ENCODE data around the gene ZEB1.
"Not testable (repeated sequence)": the region's sequence is repeated elsewhere in the genome, so short reads cannot be mapped to it uniquely, and the experiment has no call there.

The ZEB1 gene

DNA sequence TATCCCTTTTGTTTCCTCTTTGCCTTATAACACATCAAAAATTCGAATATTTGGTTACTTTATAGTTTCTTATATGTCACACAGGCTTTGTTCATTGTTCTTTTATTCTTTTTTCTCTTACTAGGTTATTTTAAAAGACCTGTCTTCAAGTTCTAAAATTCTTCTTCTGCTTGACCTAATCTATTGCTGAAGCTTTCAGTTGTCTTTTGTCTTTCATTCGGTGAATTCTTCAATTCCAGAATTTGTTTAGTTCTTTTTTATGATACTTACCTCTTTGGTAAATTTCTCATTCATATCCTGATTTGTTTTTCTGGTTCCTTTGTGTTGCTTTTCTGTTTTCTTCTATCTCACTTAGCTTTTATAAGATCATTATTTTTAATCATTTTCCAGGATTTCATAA, 188.4 kb downstream of the ZEB1 start:
- no peak for DNase-seq (ENCODE audit: low spot score)

DNA sequence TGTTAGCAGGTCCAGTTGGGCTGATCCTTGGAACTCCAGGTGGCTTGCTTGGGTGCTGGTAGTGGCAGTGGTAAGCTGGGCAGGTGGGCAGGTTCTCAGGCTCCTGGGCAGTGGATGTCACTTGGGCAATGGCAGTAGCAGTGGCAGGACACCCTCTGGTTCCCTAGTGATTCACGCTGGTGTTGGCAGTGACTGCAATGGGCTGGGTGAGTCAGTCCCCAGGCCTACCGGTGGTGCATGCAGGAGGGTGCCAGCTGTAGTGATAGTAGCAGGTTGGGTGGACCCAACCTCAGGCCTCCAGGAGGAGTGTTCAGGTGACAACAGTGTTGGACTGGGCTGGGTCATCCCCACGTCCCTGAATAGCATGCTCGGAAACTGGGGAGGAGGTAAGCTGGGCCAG, 189.2 kb downstream of the ZEB1 start:
- no peak for DNase-seq (ENCODE audit: low spot score)

DNA sequence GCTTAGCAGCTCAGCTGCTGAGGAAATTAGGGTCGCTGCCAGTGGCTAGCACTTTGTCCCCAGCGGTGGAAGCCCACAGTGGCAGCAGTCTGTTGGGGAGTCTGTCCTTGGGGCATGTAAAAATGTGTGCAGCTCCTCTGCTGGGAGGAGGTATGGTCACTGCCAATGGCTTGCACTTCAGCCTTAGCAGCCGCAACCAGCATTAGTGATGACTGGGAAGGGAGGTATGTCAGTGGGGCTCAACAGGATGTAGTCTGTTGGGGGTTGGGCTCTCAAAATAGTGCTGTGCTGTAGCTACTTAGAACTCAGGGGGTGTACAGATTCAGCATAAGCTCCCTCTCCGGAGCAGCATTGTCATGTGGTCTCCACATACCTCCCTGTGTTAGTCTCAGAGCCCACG, 189.9 kb downstream of the ZEB1 start:
- DNase-seq (ENCODE audit: low spot score), result no peak

DNA sequence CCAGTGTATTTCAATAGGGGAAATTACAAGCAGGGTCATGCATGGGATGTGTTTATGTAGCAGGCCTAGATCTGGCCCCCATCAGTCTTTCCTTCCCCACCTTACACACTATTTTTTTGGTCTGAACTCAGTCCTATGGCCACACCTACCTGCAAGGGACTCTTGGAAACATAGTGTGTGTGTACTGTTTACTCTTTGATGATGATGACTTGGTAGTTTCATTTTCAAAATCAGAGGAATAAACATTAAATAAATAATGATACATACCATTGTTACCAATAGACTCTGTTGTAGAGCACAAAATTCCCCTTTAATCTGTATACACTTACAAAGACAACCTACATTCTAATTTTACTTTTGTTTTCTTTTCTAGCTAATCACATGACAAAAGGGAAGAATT, 191.0 kb downstream of the ZEB1 start:
- no peak for DNase-seq (ENCODE audit: low spot score)

DNA sequence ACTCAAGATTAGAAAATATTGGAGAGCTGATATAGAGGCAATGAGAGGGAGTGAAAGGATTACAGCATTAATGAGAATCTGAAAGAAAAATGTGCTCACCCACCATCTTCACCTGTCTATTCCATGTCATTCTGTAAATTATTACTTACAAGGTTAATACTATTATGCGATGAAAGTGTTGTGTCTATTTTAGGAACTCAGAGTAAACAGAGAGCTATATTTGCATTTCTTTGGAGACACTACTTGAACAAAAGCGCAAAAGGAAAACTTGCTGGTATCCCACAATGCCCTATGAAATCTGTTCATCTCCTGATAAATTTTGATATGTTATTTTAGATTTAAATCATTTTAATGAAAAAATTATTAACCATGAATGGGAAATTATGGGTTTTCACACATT, 196.1 kb downstream of the ZEB1 start:
- no peak for DNase-seq (ENCODE audit: low spot score)

DNA sequence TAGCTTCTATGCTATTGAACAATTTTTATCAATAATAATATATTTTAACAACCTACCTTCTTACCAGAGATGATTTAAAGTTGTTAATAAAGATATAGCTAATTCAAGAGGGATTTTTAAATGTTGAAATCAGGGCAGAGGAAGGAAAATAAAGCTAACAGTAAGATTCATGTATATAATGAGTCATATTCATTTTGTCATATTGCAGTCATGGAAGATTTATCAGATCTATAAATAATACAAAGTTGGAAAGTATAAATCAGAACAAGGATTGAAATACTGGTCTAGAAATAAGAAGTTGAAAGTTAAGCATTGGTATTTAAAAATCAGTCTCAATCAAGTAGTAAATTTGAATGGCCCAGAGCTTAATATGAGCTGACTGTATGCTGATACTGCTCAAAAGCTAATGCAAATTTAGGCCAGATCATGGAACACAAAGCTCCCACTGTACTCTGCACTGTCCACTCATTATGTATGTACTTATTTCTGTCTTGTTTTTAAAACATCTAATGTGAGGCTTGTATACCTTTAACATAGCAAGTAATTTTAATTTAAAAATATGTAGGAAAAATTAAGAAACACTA, 196.9 kb downstream of the ZEB1 start:
- DNase-seq (ENCODE audit: low spot score), result no peak

DNA sequence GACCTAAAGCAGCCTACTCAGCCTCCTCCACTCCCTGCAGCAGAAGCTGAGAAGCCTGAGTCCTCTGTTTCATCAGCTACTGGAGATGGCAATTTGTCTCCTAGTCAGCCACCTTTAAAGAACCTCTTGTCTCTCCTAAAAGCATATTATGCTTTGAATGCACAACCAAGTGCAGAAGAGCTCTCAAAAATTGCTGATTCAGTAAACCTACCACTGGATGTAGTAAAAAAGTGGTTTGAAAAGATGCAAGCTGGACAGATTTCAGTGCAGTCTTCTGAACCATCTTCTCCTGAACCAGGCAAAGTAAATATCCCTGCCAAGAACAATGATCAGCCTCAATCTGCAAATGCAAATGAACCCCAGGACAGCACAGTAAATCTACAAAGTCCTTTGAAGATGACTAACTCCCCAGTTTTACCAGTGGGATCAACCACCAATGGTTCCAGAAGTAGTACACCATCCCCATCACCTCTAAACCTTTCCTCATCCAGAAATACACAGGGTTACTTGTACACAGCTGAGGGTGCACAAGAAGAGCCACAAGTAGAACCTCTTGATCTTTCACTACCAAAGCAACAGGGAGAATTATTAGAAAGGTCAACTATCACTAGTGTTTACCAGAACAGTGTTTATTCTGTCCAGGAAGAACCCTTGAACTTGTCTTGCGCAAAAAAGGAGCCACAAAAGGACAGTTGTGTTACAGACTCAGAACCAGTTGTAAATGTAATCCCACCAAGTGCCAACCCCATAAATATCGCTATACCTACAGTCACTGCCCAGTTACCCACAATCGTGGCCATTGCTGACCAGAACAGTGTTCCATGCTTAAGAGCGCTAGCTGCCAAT, 202.2 kb downstream of the ZEB1 start:
- no peak for DNase-seq (ENCODE audit: low spot score)

DNA sequence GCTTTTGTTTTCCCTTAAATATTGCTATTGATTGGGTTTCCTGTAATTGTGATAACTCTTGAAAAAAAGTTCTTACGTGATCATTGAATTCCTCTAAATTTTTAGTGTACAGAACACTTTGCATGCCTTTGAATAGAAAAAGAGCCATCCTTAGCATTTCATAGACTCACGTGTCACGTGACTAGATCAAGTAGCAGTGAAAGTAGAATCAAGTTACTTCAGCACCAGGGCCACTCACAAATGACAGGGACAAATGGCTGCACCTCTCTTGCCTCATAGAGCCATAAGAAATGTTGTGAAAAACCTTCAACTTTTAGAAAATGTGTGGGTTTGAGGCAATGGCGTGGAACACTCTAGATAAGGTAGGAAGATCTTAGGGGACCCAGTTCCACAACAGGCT, 203.8 kb downstream of the ZEB1 start:
- no peak for DNase-seq (ENCODE audit: low spot score)

DNA sequence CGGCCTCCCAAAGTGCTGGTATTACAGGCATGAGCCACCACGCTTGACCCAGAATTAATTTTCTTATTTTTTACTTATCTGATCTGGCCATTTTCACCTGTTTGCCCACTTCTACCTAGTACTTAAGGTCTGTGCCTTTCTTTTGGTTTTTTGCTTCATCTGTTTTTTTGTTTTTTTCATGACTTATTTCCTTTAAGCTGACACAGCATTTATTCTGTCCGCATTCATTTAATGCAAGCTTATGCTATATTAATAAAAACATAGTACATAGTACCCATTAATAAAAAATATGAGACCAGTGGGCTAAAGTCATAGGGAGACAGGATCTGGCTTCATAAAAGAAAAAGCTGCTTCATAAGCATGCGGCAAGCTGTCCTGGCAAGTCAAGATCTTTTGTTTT, 205.4 kb downstream of the ZEB1 start:
- no peak for DNase-seq (ENCODE audit: low spot score)

DNA sequence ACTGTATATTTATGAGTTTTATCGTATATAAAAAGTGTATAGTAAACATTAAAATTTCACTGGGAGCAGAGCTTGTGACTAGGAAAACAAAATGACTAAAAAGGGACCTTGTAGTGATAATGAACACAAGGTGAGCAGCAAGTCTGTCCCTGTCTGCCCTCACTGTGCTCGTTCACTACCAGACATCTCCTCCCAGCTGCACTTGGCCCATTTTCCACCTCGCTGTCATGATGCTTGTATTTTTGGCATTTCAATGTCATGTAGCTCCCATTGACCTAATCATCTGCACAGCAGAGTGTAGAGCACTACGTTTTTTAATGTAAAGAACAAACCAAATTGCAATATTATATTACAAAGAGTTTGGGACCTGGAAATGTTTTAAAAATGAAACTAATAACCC, 207.2 kb downstream of the ZEB1 start:
- DNase-seq (ENCODE audit: low spot score), result no peak

DNA sequence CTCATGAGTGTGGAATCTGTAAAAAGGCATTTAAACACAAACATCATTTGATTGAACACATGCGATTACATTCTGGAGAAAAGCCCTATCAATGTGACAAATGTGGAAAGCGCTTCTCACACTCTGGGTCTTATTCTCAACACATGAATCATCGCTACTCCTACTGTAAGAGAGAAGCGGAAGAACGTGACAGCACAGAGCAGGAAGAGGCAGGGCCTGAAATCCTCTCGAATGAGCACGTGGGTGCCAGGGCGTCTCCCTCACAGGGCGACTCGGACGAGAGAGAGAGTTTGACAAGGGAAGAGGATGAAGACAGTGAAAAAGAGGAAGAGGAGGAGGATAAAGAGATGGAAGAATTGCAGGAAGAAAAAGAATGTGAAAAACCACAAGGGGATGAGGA, 207.7 kb downstream of the ZEB1 start:
- DNase-seq (ENCODE audit: low spot score), result no peak

DNA sequence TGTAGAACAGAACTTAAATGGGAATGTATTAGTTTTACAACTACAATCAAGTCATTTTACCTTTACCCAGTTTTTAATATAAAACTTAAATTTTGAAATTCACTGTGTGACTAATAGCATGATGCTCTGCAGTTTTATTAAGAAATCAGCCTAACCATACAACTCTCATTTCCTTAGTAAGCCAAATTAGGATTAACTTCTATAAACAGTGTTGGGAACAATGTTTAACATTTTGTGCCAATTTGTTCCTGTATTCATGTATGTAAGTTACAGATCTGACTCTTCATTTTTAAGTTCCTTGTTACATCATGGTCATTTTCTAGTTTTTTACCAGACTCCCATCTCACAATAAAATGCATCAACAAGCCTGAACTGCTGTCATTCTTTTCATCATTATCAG, 209.8 kb downstream of the ZEB1 start:
- no peak for DNase-seq (ENCODE audit: low spot score)

DNA sequence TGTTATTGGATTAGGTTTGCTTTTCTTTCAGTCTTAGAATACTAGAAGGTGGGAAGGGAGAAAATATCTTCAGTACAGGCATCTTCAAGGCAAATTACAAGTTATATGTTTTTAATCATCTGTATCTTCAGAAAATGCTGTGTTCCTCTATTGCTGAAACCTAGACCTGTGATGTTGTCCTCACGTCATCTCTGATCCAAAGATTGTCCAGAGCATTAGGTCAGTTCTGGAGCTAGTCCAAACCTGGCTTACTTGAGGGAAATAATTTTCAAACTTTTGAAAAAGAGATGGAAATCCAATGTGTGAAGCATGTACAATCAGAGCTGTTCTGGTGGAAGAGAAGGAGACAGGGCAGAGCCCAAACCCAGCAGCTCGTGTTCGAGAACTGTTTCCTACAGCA, 217.3 kb downstream of the ZEB1 start:
- DNase-seq (ENCODE audit: low spot score), result no peak

DNA sequence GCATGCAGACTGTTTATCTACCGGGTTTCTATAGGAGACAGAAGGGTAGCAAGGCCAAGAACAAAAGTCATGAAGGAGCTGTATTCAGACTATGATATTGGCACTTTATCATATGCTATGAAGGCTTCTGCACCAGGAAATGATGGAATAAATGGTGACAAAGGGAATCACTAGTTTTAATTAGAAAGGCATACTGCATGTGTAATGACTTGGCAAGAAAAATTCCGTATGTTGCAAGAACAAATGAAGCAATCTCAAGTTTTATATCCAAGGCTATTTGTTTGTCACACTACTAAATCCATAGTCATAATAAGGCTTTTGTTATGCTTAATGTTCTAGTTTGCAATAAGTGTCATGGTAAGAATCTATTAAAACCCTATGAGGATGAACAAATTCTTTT, 230.9 kb downstream of the ZEB1 start:
- DNase-seq (ENCODE audit: low spot score), result no peak

DNA sequence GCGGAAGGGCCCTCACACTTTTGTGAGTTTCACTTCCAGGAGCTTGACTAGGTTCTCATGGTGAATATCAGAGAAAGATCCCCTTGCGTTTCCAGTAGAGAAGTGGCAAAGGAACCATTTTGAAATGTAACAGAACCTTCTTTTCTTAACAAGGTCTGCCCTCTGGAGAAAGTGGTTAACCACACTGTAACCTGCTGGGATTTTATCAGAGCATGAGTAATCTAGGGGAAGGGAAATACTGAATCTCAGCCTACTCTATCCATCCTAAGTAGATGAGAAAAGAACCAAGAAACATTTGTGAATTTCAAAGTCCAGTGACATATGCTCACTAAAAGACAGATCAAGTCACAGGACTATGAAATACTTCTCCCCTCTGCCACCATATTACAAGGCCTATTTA, 235.5 kb downstream of the ZEB1 start:
- DNase-seq (ENCODE audit: low spot score), result no peak

DNA sequence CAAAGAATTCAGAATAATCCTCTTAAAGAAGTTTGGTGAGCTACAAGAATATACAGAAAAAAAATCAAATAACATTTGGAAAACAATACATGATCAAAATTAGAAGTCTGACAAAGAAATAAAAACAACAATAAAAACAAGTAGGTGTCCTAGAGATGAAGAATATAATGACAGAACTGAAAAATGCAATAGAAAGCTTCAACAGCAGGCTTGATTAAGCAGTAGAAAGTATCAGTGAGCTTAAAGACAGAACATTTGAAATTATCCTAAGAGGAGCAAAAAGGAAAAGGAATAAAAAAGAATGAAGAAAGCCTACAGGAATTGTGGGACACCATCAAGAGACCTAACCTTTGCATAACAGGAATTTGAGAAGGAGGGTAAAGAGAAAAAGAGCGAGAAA, 238.8 kb downstream of the ZEB1 start:
- no peak for DNase-seq (ENCODE audit: low spot score)

DNA sequence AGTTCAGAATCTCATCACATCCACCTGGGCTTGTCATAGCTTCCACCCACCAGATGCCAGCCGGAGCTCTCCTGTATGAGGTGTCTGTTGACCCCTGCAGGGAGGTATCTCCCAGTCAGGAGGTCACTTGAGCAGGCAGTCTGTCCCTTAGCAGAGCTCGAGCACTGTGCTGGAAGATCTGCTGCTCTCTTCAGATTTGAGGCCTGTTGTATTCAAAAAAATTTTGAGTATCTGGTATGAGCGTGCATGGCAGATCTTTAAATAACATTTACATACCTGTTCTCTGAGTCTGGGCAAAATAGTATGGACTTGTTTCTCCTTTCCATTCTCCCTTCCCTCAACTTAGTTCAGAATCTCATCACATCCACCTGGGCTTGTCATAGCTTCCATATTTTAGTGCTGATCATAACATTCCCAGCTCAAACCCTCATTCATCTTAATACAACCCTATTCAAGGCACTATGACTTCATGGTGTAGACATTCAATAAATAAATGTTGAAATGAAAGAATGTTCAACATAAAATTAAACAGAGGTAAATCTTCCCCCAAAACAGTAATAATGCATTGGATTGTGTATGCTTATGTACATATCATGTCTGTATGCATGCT, 249.3 kb downstream of the ZEB1 start:
- not testable (repeated sequence) for DNase-seq (ENCODE audit: low spot score)

DNA sequence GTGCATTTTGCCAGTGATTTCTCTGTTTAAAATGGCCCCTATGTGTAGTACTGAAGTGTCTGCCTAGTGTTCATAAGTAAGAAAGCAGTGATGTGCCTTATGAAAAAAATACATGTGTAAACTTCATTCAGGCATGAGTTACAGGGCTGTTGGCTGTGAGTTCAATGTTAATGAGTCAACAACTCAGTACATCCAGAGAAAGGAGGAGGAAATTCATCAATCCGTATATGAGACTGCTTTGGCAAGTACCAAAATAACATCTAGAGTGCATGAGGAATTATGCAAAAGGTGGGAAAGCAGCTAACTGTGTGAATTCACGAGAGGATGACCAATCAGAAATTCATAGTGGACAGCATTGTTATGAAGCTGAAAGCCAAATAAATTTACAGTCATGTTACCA, 255.6 kb downstream of the ZEB1 start:
- no peak for DNase-seq (ENCODE audit: low spot score)

DNA sequence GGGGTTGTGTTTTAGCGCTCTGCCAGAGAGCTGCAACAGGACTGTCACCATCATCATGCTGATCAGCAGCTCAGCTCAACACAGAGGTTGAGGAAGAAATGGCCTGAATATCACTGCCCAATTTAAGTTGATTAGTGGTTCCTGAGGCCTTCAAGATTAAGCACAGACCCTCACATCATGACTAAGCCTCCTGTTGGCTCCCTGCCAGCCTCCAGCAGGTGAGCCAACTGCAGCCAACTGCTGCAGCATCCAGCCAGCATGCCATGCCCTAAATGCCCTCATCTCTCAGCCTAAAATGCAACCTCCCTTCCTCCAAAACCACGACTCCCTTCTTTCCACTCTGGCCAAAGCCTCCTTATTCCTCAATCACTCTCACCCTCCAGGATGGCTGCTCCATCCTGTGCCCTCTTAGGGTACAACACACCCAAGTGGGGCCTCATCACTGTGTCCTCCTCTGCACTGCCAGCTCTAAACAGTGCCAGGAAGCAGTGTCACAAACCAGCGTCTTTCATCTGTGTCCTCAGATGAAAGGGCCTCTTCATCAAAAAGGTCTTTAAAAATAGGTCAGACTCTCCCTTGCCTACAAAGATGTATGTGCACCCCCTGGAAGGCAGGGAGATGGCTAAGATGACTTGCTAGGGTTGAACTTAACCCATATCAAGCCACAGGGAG, 259.3 kb downstream of the ZEB1 start:
- DNase-seq (ENCODE audit: low spot score), result no peak

DNA sequence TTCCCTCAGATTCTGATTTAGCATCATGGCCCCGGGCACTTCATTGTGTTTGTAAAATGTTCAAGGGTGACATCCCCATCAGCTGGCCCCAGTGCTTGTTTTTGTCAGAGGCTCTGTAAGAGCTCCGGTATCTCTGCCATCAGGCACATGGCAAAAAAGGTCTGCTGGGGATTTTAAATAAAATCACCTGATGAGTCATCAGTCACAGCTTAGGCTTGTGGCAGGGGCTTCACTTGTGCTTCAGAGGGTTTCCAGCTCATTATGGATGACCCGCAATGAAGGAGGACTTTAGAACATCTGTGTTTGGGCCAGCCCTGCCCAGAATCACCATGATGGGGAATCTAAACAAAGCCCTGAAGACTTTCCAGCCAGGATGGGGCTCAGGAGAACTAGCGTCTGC, 259.9 kb downstream of the ZEB1 start:
- no peak for DNase-seq (ENCODE audit: low spot score)
